22Rv1 (cell line): ENCODE measurements around the gene MRS2.

Experiments used
- H3K27ac ChIP-seq: fragments of 450-650 bp; 2 replicates; pipeline ENCODE4 v1.5.1; 2017
- CTCF ChIP-seq: fragments of 450-650 bp; IDR thresholded peaks from 2 replicates; pipeline ENCODE4 v1.5.1; 2017; ENCODE audit warnings: mild to moderate bottlenecking
- ZFX ChIP-seq: fragments of 450-650 bp; IDR thresholded peaks from 2 replicates; pipeline ENCODE4 v1.6.1; 2017; ENCODE audit warnings: antibody characterized with exemption, borderline replicate concordance

MRS2 gene

DNA sequence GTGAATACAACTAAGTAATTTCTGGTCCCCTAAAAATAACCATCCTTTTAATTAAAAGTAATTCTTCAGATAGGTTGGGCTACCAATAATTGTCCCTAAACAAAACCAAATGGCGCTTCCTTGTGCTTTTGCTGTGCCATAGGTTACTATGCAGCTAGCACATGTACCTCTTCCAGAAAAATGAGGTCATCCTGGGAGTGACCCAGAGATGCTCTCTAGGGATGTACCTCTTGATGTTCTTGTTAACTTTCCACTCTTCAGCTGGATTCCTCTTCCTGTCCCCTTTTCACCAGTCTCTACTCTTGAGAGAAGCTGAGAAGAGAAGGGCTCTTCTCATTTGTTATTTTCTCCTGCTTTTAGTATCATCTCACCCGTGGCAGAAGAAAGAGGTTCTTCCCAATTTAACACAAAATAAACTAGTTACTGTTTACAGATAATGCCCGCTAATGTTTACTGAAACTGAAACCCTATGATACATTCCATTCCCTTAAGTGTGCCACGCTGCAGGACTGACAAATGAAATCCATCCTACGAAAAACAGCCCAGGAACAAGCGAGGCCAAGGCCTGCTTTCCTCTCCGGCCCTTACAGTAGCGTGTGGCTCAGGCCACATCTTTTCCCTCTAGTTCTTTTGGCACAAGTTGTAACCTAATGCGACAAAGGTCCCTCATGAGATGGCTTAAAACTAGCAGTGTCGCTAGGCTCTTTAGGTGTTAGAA, 24.2 kb downstream of the MRS2 start:
- no peak for TF ChIP-seq ZFX
- TF ChIP-seq CTCF, result no peak
- no peak overlapping the region for H3K27ac ChIP-seq

DNA sequence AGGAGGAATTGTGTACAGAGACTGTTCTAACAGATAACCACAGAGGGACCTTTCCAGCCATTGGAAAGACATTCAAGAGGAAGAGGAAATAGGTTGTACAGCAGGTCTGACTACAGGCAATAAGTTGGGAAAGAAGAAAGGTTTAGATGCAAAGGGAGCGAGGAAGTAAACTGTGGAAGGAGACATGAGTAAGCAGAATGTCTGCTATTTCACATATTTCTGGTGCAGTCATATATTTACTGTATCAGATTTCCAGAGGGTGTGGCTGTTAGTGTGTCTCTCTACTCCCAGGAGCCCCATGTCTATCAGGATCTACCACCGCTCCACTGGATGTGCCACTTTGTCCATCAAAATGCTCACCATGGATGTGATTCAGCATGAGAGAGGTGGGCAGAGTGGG, 25.9 kb downstream of the MRS2 start:
- TF ChIP-seq ZFX, result no peak
- TF ChIP-seq CTCF, result no peak
- 0 out of 2 replicates have a peak overlapping the region, but pooled peaks have one; percentile 1 for H3K27ac ChIP-seq

DNA sequence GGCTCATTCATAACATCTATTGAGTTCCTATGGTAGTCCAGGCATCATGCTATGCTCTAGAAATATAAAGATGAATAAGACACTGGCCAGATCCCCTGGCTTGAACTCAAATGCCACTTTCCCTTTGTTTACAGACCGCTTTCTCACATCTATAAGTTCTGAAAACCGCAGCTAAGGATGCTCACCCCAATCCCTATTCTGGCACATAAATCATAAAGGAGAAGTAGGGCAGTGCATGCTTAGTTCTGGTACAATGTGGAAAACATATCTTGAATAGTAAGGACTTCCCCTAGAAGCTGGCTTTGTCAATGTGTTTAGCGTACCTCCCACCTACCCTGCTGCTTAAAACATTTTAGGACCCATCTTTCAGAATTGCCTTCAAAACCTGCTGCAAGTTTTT, 26.4 kb downstream of the MRS2 start:
- no peak overlapping the region for H3K27ac ChIP-seq
- no peak for TF ChIP-seq CTCF
- no peak for TF ChIP-seq ZFX

DNA sequence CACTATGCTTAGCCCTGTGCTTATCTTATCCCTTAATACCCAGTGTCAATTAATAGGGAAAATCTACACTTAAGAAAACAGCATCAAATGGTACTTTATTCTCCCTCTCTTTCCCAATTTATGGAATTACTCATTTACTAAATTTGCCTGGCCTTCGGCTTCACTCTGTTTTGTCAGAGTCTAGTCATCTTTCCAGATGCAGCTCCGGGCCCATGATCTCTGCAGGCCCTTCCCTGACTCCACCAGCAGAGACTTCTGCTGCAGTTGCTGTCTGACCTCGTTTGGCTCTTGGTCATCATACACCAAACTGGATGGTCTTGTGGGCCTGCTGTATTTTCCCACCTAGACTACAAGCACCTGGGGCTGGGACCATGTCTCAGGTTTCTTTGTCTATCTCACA, 27.4 kb downstream of the MRS2 start:
- H3K27ac ChIP-seq, result no peak overlapping the region
- TF ChIP-seq CTCF (no peak), ZFX (no peak)

- H3K27ac ChIP-seq, result no peak overlapping the region
- TF ChIP-seq ZFX, result no peak
- TF ChIP-seq CTCF, result peak; percentile 80
Measured at GRCh38 chr6:24431045-24431451, 28.3 kb downstream of the MRS2 start.

DNA sequence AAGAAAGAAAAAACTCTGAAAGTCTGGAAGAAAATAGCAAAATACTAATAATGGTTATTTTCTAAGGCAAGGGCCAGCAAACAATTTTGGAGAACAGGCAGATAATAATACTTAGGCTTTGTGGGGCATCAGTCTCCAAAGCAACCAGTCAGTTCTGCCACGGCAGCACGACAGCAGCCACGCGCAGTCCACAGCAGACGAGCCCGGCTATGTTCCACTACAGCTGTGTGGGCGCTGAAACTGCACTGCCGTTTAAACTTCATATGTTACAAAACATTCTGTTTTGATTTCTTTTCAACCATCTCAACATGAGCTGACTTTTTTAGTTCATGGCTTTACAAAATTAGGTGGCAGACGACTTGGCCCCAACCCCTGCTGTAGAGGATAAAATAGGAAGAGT, 29.9 kb downstream of the MRS2 start:
- TF ChIP-seq ZFX, result no peak
- TF ChIP-seq CTCF, result no peak
- no peak overlapping the region for H3K27ac ChIP-seq

GRCh38 chr6:24436979-24437378, 34.2 kb downstream of the MRS2 start:
- no peak for TF ChIP-seq ZFX
- TF ChIP-seq CTCF, result no peak
- H3K27ac ChIP-seq, result no peak overlapping the region
